HFFc6 (cell line): Measurements from ENCODE around the gene FAM222B. TPM values are rescaled to one million over a fixed set of nuclear protein-coding genes. Genes with fewer than 3 reads are reported as not detected.

Experiments used
- DNase-seq: peaks from one replicate; pipeline ENCODE4 v3.0.0-alpha.2; 2018
- H3K27ac Mint-ChIP-seq: 2 replicates; pipeline ENCODE4 v1.8.0; 2020; ENCODE audit warnings: mild to moderate bottlenecking, mixed read lengths
- H3K27me3 Mint-ChIP-seq: 2 replicates; pipeline ENCODE4 v1.8.0; 2021; ENCODE audit warnings: mild to moderate bottlenecking, moderate library complexity, mixed read lengths; ENCODE audit not compliant: insufficient read depth
- H3K36me3 Mint-ChIP-seq: 2 replicates; pipeline ENCODE4 v1.8.0; 2021; ENCODE audit warnings: low read depth, mixed read lengths
- H3K4me1 Mint-ChIP-seq: 2 replicates; pipeline ENCODE4 v1.8.0; 2020; ENCODE audit warnings: low read depth, mixed read lengths
- H3K4me3 Mint-ChIP-seq: 2 replicates; pipeline ENCODE4 v1.8.0; 2020; ENCODE audit warnings: mild to moderate bottlenecking, moderate library complexity, mixed read lengths
- H3K9me3 Mint-ChIP-seq: 2 replicates; pipeline ENCODE4 v1.8.0; 2020; ENCODE audit warnings: mild to moderate bottlenecking, mixed read lengths
- total RNA-seq, 6 experiments: library from RNA; stranded (reverse); fragmentation: NEBNext Ultra II Directional; extraction: Animal tissue kit (Norgen Biotek cat#: 25700); gene quantifications; 2 replicates in 1 of 6; 3 replicates in 5 of 6; pipeline ENCODE4 v1.2.3, GENCODE V29; 2021
- TF ChIP-seq, protein P1 (sequence below): fragments of 200-600 bp; sonication (generic); IDR thresholded peaks from 2 replicates; pipeline ENCODE4 v1.5.0; 2021; ENCODE audit warnings: antibody characterized with exemption, mild to moderate bottlenecking

FAM222B gene
- total RNA-seq, 6 experiments from 2014 or later, result 14.5 to 17.2 (median 16.6) TPM

DNA sequence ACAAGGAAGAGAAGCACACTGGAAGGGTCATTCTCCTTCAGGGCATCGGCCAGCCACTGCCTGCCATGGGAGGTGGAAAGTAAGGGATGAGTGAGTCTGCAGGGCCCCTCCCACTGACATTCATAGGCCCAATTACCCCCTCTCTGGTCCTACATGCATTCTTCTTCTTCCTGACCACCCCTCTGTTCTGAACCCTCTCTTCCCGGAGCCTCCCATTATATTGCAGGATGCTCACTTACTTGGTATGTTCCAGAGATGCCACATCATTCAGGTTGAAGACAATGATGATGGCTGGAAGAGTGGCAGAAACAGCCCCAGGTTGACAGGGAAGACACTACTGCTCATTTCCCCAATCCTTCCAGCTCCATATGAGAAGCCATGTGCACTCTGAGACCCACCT lies 127.4 kb downstream of the FAM222B start:
- Mint-ChIP-seq H3K9me3 (peaks cover 3% of the 10 kb centered on the region; the same call in 1 of the 2 replicates), H3K27me3 (peaks cover 13% of the 10 kb centered on the region), H3K36me3 (peaks cover 31% of the 10 kb centered on the region), H3K4me1 (peaks cover 52% of the 10 kb centered on the region), H3K27ac (peak overlapping the region; percentile 25; the same call in 1 of the 2 replicates), H3K4me3 (peak overlapping the region; percentile 88; the same call in 1 of the 2 replicates)
- TF ChIP-seq, protein P1, sequence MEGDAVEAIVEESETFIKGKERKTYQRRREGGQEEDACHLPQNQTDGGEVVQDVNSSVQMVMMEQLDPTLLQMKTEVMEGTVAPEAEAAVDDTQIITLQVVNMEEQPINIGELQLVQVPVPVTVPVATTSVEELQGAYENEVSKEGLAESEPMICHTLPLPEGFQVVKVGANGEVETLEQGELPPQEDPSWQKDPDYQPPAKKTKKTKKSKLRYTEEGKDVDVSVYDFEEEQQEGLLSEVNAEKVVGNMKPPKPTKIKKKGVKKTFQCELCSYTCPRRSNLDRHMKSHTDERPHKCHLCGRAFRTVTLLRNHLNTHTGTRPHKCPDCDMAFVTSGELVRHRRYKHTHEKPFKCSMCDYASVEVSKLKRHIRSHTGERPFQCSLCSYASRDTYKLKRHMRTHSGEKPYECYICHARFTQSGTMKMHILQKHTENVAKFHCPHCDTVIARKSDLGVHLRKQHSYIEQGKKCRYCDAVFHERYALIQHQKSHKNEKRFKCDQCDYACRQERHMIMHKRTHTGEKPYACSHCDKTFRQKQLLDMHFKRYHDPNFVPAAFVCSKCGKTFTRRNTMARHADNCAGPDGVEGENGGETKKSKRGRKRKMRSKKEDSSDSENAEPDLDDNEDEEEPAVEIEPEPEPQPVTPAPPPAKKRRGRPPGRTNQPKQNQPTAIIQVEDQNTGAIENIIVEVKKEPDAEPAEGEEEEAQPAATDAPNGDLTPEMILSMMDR, result no peak
- DNase-seq, result no peak

DNA sequence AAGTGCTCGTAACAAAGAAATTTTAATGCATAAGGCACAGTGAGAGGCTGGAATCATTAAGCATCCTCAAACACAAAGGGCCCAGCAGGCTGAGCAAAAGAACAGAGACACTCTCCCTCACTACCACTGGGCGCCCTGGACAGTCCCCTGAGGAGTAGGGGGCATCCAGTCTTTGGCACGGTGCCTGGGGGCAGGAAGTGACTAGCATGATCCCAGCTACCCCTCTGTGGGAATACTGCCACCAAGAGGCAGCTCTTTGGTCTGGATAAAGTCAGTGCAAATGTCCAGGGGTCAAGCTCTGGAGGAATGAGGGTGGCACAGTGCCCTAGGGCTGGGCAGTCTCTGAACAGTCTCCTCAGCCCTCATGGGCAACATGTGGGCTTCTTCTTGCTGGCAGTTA lies 128.3 kb downstream of the FAM222B start:
- H3K4me1 Mint-ChIP-seq, result peaks cover 50% of the 10 kb centered on the region
- TF ChIP-seq, protein P1, result peak; percentile 42
- no peaks in the 10 kb centered on the region for H3K9me3 Mint-ChIP-seq
- H3K27ac Mint-ChIP-seq, result no peak overlapping the region; the same call in 1 of the 2 replicates
- H3K27me3 Mint-ChIP-seq, result peaks cover 8% of the 10 kb centered on the region
- DNase-seq, result no peak
- peaks cover 26% of the 10 kb centered on the region for H3K36me3 Mint-ChIP-seq
- no peak overlapping the region for H3K4me3 Mint-ChIP-seq

DNA sequence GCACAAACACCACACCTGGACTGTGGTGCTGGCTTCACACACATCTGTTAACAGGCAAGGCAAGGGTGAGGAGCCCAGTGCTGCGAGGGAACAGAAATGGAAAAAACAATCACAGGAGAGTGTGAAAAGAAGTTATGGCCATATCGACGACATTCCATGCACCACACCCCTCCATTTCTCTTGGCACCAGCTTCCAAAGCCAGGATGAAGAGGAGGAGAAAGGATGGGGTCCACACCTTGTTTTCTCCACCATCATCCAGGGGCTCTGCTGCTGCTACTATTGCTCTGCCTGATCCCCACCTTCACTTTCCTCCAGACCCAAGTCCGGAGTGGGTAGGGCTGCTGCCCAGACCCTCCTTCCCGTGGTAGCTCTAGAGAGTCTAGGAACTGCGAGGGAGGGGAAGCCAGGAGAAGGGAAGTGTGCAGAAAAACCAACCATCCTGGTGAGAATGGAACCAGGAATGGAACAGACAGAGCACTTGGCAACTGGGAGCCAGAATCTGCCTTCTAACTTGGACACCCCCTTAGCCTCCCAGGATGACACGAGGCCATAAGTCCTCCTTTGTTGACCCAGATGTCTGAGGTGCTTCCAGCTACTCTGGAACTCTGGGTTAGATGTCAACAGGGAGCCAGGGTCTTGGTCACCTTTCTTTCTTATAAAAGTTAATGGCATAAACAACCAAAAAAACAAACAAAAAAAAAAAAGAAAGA lies 129.7 kb downstream of the FAM222B start:
- H3K4me3 Mint-ChIP-seq, result peak overlapping the region; percentile 33

DNA sequence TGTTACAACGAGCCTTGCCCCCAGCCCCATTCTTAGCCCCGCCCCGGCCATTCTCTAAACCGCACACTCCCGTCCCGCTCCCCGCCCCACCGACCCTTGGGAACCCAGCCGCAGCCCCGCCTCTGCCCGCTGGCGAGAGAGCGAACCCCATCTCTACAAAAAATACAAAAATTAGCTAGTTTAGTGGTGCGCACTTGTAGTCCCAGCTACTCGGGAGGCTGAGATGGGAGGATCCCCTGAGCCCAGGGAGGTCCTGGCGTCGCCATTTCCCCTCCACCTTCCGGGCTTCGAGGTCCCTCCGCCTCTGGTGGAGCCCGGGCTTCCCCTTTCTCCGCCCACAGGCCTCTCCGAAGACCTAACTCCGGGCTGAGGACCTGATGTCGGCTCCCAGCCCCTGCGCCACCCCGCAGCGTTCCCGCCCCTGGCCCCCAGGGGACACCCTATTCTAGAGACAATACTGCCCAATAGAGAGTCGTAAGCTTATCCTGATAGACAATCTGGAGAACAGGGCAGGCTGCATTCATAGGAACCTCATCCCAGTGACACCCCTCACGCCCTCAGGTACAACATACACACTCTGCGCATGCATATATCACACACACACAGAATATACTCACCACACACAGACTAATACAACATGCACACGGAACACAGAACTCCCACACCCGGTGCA lies 130.4 kb downstream of the FAM222B start:
- TF ChIP-seq, protein P1, result peak; percentile 29; the same call in 1 of the 2 replicates

More for the DNA sequence above, 129.7 kb downstream of the FAM222B start:
- Mint-ChIP-seq H3K9me3 (no peaks in the 10 kb centered on the region), H3K27me3 (peaks cover 8% of the 10 kb centered on the region), H3K4me1 (peaks cover 35% of the 10 kb centered on the region), H3K27ac (peak overlapping the region; percentile 96), H3K36me3 (peaks cover 31% of the 10 kb centered on the region)
- no peak for DNase-seq
- TF ChIP-seq, protein P1, result no peak

DNA sequence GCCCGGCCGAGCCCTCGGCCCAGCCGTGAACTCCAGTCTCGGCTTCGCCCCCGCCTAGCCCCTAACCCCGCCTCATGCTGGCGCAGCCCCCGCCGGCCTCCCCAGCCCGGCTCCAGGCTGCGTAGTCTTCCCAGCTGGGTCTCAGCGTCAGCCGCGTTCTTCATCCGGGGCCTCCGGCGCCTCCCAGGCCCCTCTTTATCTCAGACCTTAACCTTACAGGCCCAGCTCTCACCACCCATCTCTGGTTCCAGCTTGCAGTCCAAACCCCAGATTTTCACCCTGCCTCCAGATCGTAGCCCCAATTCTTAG lies 130.9 kb downstream of the FAM222B start, which contains the start of gene PROCA1:
Gene PROCA1, minus strand, starts transcription at position 166 of the 309 bp plus-strand sequence. CDS start 228 bp downstream, outside the sequence.
- H3K27me3 Mint-ChIP-seq, result peaks cover 8% of the 10 kb centered on the region
- no peaks in the 10 kb centered on the region for H3K9me3 Mint-ChIP-seq
- peak within 1 kb of the TSS; percentile 90 for H3K4me3 Mint-ChIP-seq
- TF ChIP-seq, protein P1, result no peak; the same call in 1 of the 2 replicates
- H3K36me3 Mint-ChIP-seq, result peaks cover 31% of the 10 kb centered on the region
- peaks cover 35% of the 10 kb centered on the region for H3K4me1 Mint-ChIP-seq
- peak within 1 kb of the TSS; percentile 96 for H3K27ac Mint-ChIP-seq
- no peak for DNase-seq

More for the DNA sequence above, 130.4 kb downstream of the FAM222B start:
- no peaks in the 10 kb centered on the region for H3K9me3 Mint-ChIP-seq
- peaks cover 8% of the 10 kb centered on the region for H3K27me3 Mint-ChIP-seq
- peak overlapping the region; percentile 90 for H3K4me3 Mint-ChIP-seq
- no peak for DNase-seq
- peak overlapping the region; percentile 96 for H3K27ac Mint-ChIP-seq
- peaks cover 35% of the 10 kb centered on the region for H3K4me1 Mint-ChIP-seq
- H3K36me3 Mint-ChIP-seq, result peaks cover 31% of the 10 kb centered on the region
